AG04450 (cell line): ENCODE measurements around the gene M6PR. TPM values are rescaled to one million over a fixed set of nuclear protein-coding genes. Genes with fewer than 3 reads are reported as not detected.

Experiments used
- CTCF ChIA-PET: fragments of 300-600, 350-600 bp; formaldehyde crosslinking; extraction: SDS; loops from one replicate; lab custom pipeline; 2022; ENCODE audit warnings: antibody characterized with exemption, inconsistent platforms; lab: Charles Lee
- POLR2A ChIA-PET: fragments of 350-600 bp; formaldehyde crosslinking; extraction: SDS; loops from one replicate; lab custom pipeline; 2021; ENCODE audit warnings: antibody characterized with exemption, inconsistent platforms; lab: Yijun Ruan, JAX
- DNase-seq: peaks from one replicate; pipeline ENCODE4 v3.0.0-alpha.2; 2011; ENCODE audit warnings: low read depth, low spot score
- H3K27ac ChIP-seq: one replicate; pipeline ENCODE4 v1.5.1; 2012; ENCODE audit warnings: low read depth, low read length, control low read depth
- H3K27me3 ChIP-seq: one replicate; pipeline ENCODE4 v1.6.0; 2012; ENCODE audit warnings: low read length; ENCODE audit not compliant: control insufficient read depth, insufficient read depth
- H3K4me3 ChIP-seq: 2 replicates; pipeline ENCODE4 v1.5.1; 2011; ENCODE audit warnings: mild to moderate bottlenecking, low read depth, low read length, control low read depth
- H3K9me3 ChIP-seq: 2 replicates; pipeline ENCODE4 v1.5.1; 2012; ENCODE audit warnings: low read length; ENCODE audit not compliant: control insufficient read depth, insufficient read depth
- polyA plus RNA-seq: library from polyadenylated mRNA; depleted of rRNA; stranded (reverse); fragments of >200 nt; gene quantifications from 2 replicates; pipeline ENCODE4 v1.2.3, GENCODE V29; 2011
- TF ChIP-seq, protein P1 (sequence below): IDR thresholded peaks from 2 replicates; pipeline ENCODE4 v1.5.1; 2011; ENCODE audit warnings: low read depth, low read length, control low read depth, inconsistent platforms

M6PR gene
- polyA plus RNA-seq, 1 experiment: 106 TPM

DNA sequence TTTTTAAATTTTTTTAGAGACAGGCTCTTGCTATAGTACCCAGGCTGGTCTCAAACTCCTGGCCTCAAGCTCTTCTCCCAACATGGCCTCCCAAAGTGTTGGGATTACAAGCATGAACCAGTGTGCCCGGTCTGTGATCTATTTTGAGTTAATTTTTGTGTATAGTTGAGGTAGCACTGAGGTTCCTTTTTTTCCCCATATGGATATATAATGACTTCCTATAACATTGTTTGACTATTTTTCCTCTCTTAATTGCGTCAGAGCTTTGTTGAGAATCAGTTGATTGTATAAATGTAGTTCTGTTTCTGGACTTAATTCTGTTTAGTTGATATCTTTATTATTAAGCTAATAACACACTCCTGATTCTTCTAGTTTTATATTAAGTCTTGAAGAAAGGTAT is 8.6 kb upstream of the M6PR start:
- Histone ChIP-seq H3K9me3 (peaks cover 5% of the 10 kb centered on the region; the same call in 1 of the 2 replicates), H3K4me3 (no peak overlapping the region), H3K27me3 (no peaks in the 10 kb centered on the region), H3K27ac (no peak overlapping the region)
- ChIA-PET POLR2A (no interaction called here), CTCF (interaction anchor here (0.6 kb wide), 1 partner anchor 92 kb away, joined by 3 read pairs; no protein-coding TSS in a partner anchor)
- TF ChIP-seq, protein P1, sequence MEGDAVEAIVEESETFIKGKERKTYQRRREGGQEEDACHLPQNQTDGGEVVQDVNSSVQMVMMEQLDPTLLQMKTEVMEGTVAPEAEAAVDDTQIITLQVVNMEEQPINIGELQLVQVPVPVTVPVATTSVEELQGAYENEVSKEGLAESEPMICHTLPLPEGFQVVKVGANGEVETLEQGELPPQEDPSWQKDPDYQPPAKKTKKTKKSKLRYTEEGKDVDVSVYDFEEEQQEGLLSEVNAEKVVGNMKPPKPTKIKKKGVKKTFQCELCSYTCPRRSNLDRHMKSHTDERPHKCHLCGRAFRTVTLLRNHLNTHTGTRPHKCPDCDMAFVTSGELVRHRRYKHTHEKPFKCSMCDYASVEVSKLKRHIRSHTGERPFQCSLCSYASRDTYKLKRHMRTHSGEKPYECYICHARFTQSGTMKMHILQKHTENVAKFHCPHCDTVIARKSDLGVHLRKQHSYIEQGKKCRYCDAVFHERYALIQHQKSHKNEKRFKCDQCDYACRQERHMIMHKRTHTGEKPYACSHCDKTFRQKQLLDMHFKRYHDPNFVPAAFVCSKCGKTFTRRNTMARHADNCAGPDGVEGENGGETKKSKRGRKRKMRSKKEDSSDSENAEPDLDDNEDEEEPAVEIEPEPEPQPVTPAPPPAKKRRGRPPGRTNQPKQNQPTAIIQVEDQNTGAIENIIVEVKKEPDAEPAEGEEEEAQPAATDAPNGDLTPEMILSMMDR: no peak
- DNase-seq: no peak

DNA sequence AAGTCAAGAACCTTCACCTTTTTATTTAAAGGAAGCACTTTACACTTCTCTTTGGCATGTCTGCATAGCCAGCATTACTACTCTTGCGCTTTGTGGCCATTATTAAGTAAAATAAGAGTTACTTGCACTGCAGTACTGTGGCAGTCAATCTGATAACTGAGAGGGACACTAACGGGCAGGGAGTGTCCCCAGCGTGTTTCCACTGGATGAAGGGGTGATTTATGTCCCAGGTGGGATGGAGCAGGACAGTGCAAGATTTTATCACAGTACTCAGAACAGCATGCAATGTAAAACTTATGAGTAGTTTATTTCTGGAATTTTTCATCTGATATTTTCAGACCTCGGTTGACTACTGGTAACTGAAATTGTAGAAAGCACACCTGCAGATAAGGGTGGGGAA is 8.1 kb upstream of the M6PR start:
- TF ChIP-seq, protein P1: no peak
- Histone ChIP-seq H3K4me3 (no peak overlapping the region), H3K27ac (no peak overlapping the region), H3K27me3 (no peaks in the 10 kb centered on the region), H3K9me3 (peaks cover 5% of the 10 kb centered on the region; the same call in 1 of the 2 replicates)
- CTCF ChIA-PET: interaction anchor here (0.6 kb wide), 1 partner anchor 93 kb away, joined by 3 read pairs; no protein-coding TSS in a partner anchor
- POLR2A ChIA-PET: no interaction called here
- DNase-seq: no peak

DNA sequence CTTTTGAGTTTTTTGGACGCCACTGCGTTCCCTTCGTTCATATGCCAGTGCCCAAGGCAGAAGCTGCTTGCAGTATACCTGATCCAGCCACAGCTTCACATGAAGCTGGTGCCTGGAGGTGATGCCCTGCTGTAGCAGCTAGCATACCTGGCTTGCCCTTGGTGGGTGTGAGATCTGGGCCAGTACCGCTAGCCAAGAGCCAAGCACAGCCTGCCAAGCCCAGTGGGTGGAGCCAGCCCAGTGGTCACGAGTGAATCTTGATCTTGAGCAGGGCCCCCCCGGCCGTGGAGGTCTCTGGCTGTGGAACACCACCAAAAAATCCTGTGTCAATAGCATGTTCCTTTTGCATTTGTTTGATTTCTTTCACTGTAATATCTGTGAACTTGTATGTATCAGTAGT is 7.3 kb upstream of the M6PR start:
- Histone ChIP-seq H3K4me3 (no peak overlapping the region), H3K27ac (no peak overlapping the region), H3K27me3 (no peaks in the 10 kb centered on the region), H3K9me3 (peaks cover 5% of the 10 kb centered on the region; the same call in 1 of the 2 replicates)
- POLR2A ChIA-PET: no interaction called here
- CTCF ChIA-PET: no interaction called here
- no peak for DNase-seq
- TF ChIP-seq, protein P1: no peak

DNA sequence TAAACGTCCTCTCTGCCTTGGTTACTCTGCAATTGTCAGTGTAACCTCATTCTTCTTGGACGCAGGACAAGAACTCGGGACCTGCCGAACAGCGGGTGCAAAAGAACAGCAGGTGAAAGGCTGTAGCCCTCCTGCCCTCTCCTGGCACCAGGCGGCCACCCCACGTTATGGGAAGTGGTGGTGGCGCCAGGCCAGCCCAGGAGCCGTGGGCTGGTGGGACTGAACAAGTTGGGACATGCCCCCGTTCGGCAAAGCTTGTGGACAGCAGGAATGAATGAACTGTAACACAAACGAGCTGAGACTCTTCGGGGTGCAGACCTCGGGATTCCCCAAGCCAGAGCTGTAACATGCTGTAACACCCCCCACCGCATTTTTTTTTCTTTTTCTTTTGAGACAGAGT is 6.6 kb upstream of the M6PR start:
- ChIA-PET POLR2A (no interaction called here), CTCF (no interaction called here)
- Histone ChIP-seq H3K27ac (no peak overlapping the region), H3K4me3 (no peak overlapping the region), H3K9me3 (peaks cover 5% of the 10 kb centered on the region; the same call in 1 of the 2 replicates), H3K27me3 (no peaks in the 10 kb centered on the region)
- no peak for DNase-seq
- TF ChIP-seq, protein P1: no peak

DNA sequence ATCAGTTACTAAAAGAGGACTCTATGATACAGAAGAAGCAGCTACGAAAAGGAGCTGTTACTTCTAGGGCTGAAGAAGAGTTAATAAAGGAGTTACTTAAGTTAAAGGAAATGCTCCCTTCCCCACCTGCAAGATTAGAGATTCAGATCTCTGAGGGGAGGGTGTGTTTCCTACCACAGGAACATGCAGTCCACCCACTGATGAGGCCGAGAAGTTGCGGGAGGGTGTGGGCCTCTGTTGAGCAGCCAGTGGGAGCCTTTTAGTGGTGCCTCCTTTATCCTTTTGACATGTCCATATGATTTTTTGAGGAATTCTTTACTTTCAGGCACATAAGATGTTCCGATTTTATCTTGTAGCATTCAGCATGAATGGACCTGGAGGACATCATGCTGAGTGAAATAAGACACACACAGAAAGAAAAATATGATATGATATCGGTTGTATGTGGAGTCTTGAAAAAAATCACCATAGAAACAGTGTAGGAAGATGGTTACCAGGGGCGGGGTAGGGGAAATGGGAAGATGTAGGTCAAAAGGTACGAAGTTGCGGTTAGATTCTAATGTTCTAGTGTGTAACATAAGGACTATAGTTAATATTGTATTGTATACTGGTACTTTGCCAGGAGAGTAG is 4.4 kb upstream of the M6PR start:
- POLR2A ChIA-PET: no interaction called here
- no peaks in the 10 kb centered on the region for H3K27me3 ChIP-seq
- no peak overlapping the region for H3K27ac ChIP-seq
- TF ChIP-seq, protein P1: no peak
- no peak for DNase-seq
- peaks cover 5% of the 10 kb centered on the region; the same call in 1 of the 2 replicates for H3K9me3 ChIP-seq
- no peak overlapping the region for H3K4me3 ChIP-seq
- CTCF ChIA-PET: no interaction called here
